GM23338 (cell line): ENCODE data around the gene TMPRSS13. TPM values are rescaled to one million over a fixed set of nuclear protein-coding genes. Genes with fewer than 3 reads are reported as not detected.
"Not testable (repeated sequence)": the region's sequence is repeated elsewhere in the genome, so short reads cannot be mapped to it uniquely, and the experiment has no call there.

Source experiments
- ATAC-seq: fragments of 200-7000 bp; cut with Tn5 transposase; 3 replicates; pipeline ENCODE4 v1.9.1; 2020
- DNase-seq: peaks from one replicate; pipeline ENCODE4 v3.0.0-alpha.2; 2015; ENCODE audit warnings: low spot score
- H2AFZ ChIP-seq: fragments of 200-600 bp; sonication (generic); 2 replicates; pipeline ENCODE4 v1.8.0; 2016; ENCODE audit warnings: antibody characterized with exemption, mild to moderate bottlenecking, moderate library complexity
- H3F3A ChIP-seq: fragments of 200-600 bp; sonication (generic); replicated peaks from 2 replicates; pipeline ENCODE4 v1.8.0; 2017; ENCODE audit warnings: antibody characterized with exemption, mixed run types, low read depth
- H3K27ac ChIP-seq: fragments of 200-600 bp; sonication (generic); 2 replicates; pipeline ENCODE4 v1.6.1; 2016; ENCODE audit warnings: low read depth
- H3K27me3 ChIP-seq: fragments of 200-600 bp; sonication (generic); 2 replicates; pipeline ENCODE4 v1.8.0; 2016; ENCODE audit warnings: mild to moderate bottlenecking, mixed run types, moderate library complexity; ENCODE audit not compliant: insufficient read depth
- H3K36me3 ChIP-seq: fragments of 200-600 bp; sonication (generic); 2 replicates; pipeline ENCODE4 v1.8.0; 2016; ENCODE audit warnings: mild to moderate bottlenecking; ENCODE audit not compliant: insufficient read depth
- H3K4me1 ChIP-seq: fragments of 200-600 bp; sonication (generic); 2 replicates; pipeline ENCODE4 v1.8.0; 2016; ENCODE audit warnings: mild to moderate bottlenecking, moderate library complexity; ENCODE audit not compliant: insufficient read depth
- H3K4me2 ChIP-seq: fragments of 200-600 bp; sonication (generic); 2 replicates; pipeline ENCODE4 v1.7.1; 2017; ENCODE audit warnings: mixed run types
- H3K4me3 ChIP-seq: fragments of 200-600 bp; sonication (generic); 2 replicates; pipeline ENCODE4 v1.6.1; 2016; ENCODE audit warnings: mixed run types
- H3K79me2 ChIP-seq: fragments of 200-600 bp; sonication (generic); replicated peaks from 2 replicates; pipeline ENCODE4 v1.8.0; 2017; ENCODE audit warnings: mild to moderate bottlenecking; ENCODE audit not compliant: insufficient read depth
- H3K9me2 ChIP-seq: fragments of 200-600 bp; sonication (generic); 2 replicates; pipeline ENCODE4 v1.8.0; 2017; ENCODE audit not compliant: insufficient read depth
- H4K20me1 ChIP-seq: fragments of 200-600 bp; sonication (generic); replicated peaks from 2 replicates; pipeline ENCODE4 v1.8.0; 2017; ENCODE audit warnings: mild to moderate bottlenecking; ENCODE audit not compliant: insufficient read depth
- H3K27ac Mint-ChIP-seq: 2 replicates; pipeline ENCODE4 v1.8.0; 2020; ENCODE audit warnings: inconsistent platforms, mild to moderate bottlenecking, moderate library complexity, mixed read lengths
- H3K27me3 Mint-ChIP-seq: 3 replicates; pipeline ENCODE4 v1.8.0; 2022; ENCODE audit warnings: low read depth, mild to moderate bottlenecking, moderate library complexity, mixed read lengths, inconsistent platforms; ENCODE audit not compliant: insufficient read depth, poor library complexity
- H3K36me3 Mint-ChIP-seq: 3 replicates; pipeline ENCODE4 v1.8.0; 2021; ENCODE audit warnings: low read depth, mild to moderate bottlenecking, inconsistent platforms, moderate library complexity, mixed read lengths
- H3K4me1 Mint-ChIP-seq: 3 replicates; pipeline ENCODE4 v1.8.0; 2020; ENCODE audit warnings: mild to moderate bottlenecking, inconsistent platforms, mixed read lengths
- H3K4me3 Mint-ChIP-seq: 3 replicates; pipeline ENCODE4 v1.8.0; 2021; ENCODE audit warnings: moderate library complexity, mild to moderate bottlenecking, inconsistent platforms, mixed read lengths
- H3K9me3 Mint-ChIP-seq: 3 replicates; pipeline ENCODE4 v1.8.0; 2020; ENCODE audit warnings: moderate library complexity, mild to moderate bottlenecking, inconsistent platforms, mixed read lengths
- ETS1 ChIP-seq: IDR thresholded peaks from 2 replicates; pipeline ENCODE4 v1.6.1; 2016; ENCODE audit warnings: antibody characterized with exemption
- EZH2 ChIP-seq: fragments of 200-600 bp; sonication (generic); IDR thresholded peaks from one replicate; pipeline ENCODE4 v1.8.0; 2017; ENCODE audit warnings: antibody characterized with exemption, mild to moderate bottlenecking, low read depth; ENCODE audit not compliant: unreplicated experiment
- EZH2phosphoT487 ChIP-seq: fragments of 200-600 bp; sonication (generic); IDR thresholded peaks from one replicate; pipeline ENCODE4 v1.8.1; 2018; ENCODE audit warnings: antibody characterized with exemption; ENCODE audit not compliant: unreplicated experiment
- NANOG ChIP-seq: IDR thresholded peaks from 2 replicates; pipeline ENCODE4 v1.6.1; 2016; ENCODE audit warnings: antibody characterized with exemption, borderline replicate concordance
- POLR2AphosphoS5 ChIP-seq: IDR thresholded peaks from 2 replicates; pipeline ENCODE4 v1.6.1; 2016; ENCODE audit warnings: antibody characterized with exemption, low read depth
- REST ChIP-seq: IDR thresholded peaks from one replicate; pipeline ENCODE4 v1.6.1; 2018; ENCODE audit warnings: antibody characterized with exemption; ENCODE audit not compliant: unreplicated experiment
- STAT1 ChIP-seq: IDR thresholded peaks from one replicate; pipeline ENCODE4 v1.6.1; 2016; ENCODE audit warnings: antibody characterized with exemption; ENCODE audit not compliant: unreplicated experiment
- ZNF114 ChIP-seq: fragments of 250-450 bp; sonication (Bioruptor Pico); IDR thresholded peaks from 2 replicates; pipeline ENCODE4 v1.5.0; 2020; ENCODE audit warnings: mild to moderate bottlenecking, moderate library complexity
- ZNF462 ChIP-seq: fragments of 250-450 bp; sonication (Bioruptor Pico); IDR thresholded peaks from 2 replicates; pipeline ENCODE4 v1.5.0; 2020; ENCODE audit warnings: mild to moderate bottlenecking, moderate library complexity
- polyA plus RNA-seq: library from polyadenylated mRNA; unstranded; fragments of >200 nt; fragmentation: Nextera tagmentation; extraction: Ambion mirVana; gene quantifications from 2 replicates; pipeline ENCODE4 v1.2.1, GENCODE V29; 2016
- total RNA-seq: library from RNA; depleted of rRNA; stranded (reverse); fragments of >200 nt; shearing (Covaris generic); gene quantifications from 2 replicates; pipeline ENCODE4 v1.2.3, GENCODE V29; 2014

TMPRSS13 gene
- total and polyA plus RNA-seq, 2 experiments from 2014 or later: 0.31 TPM; not detected in 1

GRCh38 chr11:117977612-117978264, 48.5 kb upstream of the TMPRSS13 start:
- H4K20me1 ChIP-seq, H3K9me3 Mint-ChIP-seq, H3K36me3 ChIP-seq, H3K4me1 Mint-ChIP-seq, H3K4me2 ChIP-seq, H3K4me3 ChIP-seq, H3K4me3 Mint-ChIP-seq, H3F3A ChIP-seq, ATAC-seq, H3K27me3 ChIP-seq, DNase-seq, H3K79me2 ChIP-seq, H3K27ac Mint-ChIP-seq, H3K27ac ChIP-seq, H3K36me3 Mint-ChIP-seq, H3K4me1 ChIP-seq, H3K9me2 ChIP-seq: not testable (repeated sequence)
- H3K27me3 Mint-ChIP-seq: peaks cover 17% of the 10 kb centered on the region
- H2AFZ ChIP-seq: peak overlapping the region; percentile 28; the same call in 1 of the 2 replicates

GRCh38 chr11:117977029-117977428, 47.8 kb upstream of the TMPRSS13 start:
- no peak overlapping the region for H3K27ac ChIP-seq
- H3K79me2 ChIP-seq: no peaks in the 10 kb centered on the region
- TF ChIP-seq STAT1 (no peak), ZNF462 (no peak), EZH2phosphoT487 (no peak), ZNF114 (no peak), EZH2 (no peak), REST (no peak), POLR2AphosphoS5 (no peak), NANOG (no peak), ETS1 (no peak)

More at GRCh38 chr11:117977029-117977428, 47.8 kb upstream of the TMPRSS13 start:
- no peaks in the 10 kb centered on the region for H4K20me1 ChIP-seq
- H3K4me3 ChIP-seq: no peak overlapping the region
- H2AFZ ChIP-seq: no peak overlapping the region
- no peaks in the 10 kb centered on the region for H3K36me3 ChIP-seq
- Mint-ChIP-seq H3K27me3 (peaks cover 17% of the 10 kb centered on the region), H3K27ac (no peak overlapping the region), H3K36me3 (no peaks in the 10 kb centered on the region), H3K4me1 (peaks cover 3% of the 10 kb centered on the region; the same call in 2 of the 3 replicates), H3K9me3 (no peaks in the 10 kb centered on the region), H3K4me3 (no peak overlapping the region)
- no peaks in the 10 kb centered on the region for H3K27me3 ChIP-seq
- ATAC-seq (no peak), DNase-seq (no peak)
- H3F3A ChIP-seq: no peaks in the 10 kb centered on the region
- no peaks in the 10 kb centered on the region for H3K9me2 ChIP-seq
- H3K4me1 ChIP-seq: no peaks in the 10 kb centered on the region
- no peak overlapping the region for H3K4me2 ChIP-seq
